HEK293 (cell line): ENCODE data around the gene PCNX3.

Experiments
- CTCF ChIA-PET: fragments of 350-600 bp; formaldehyde crosslinking; extraction: SDS; loops from one replicate; lab custom pipeline; 2021; ENCODE audit warnings: antibody characterized with exemption; lab: Yijun Ruan, JAX
- POLR2A ChIA-PET: fragments of 300-600 bp; formaldehyde crosslinking; extraction: SDS; loops from one replicate; lab custom pipeline; 2020; ENCODE audit warnings: antibody characterized with exemption, inconsistent platforms; lab: Yijun Ruan, JAX
- H3K27ac ChIP-seq: fragments of 200-500 bp; sonication (Bioruptor generic); 2 replicates; pipeline ENCODE4 v1.5.1; 2014; ENCODE audit warnings: low read depth, low read length, control low read depth, inconsistent platforms; ENCODE audit errors: extremely low read depth
- H3K36me3 ChIP-seq, 2 experiments: fragments of 200-500 bp in 1 of 2; sonication (Bioruptor generic) in 1 of 2; 1 replicate in 1 of 2; 2 replicates in 1 of 2; pipeline ENCODE4 v1.5.1; 2014 to 2017; ENCODE audit warnings: inconsistent platforms in 2 of 2, low read length in 2 of 2; ENCODE audit not compliant: control insufficient read depth in 2 of 2, insufficient read depth in 1 of 2
- H3K4me1 ChIP-seq: fragments of 200-500 bp; sonication (Bioruptor generic); 2 replicates; pipeline ENCODE4 v1.5.1; 2014; ENCODE audit warnings: mild to moderate bottlenecking, low read length, inconsistent platforms; ENCODE audit not compliant: control insufficient read depth, insufficient read depth
- H3K4me3 ChIP-seq: 2 replicates; pipeline ENCODE4 v1.5.1; 2011; ENCODE audit warnings: low read depth, mild to moderate bottlenecking, control low read depth, low read length, moderate library complexity
- H3K9me3 ChIP-seq: fragments of 200-500 bp; sonication (Bioruptor generic); 2 replicates; pipeline ENCODE4 v1.5.1; 2014; ENCODE audit warnings: low read depth, low read length, inconsistent platforms; ENCODE audit not compliant: control insufficient read depth, insufficient read depth
- IKZF3 ChIP-seq: fragments of 450-650 bp; IDR thresholded peaks from 2 replicates; pipeline ENCODE4 v1.5.0; 2018; ENCODE audit warnings: missing biosample characterization, mild to moderate bottlenecking, missing genetic modification characterization, moderate library complexity
- KLF1 ChIP-seq: fragments of 450-650 bp; formaldehyde crosslinking; IDR thresholded peaks from 2 replicates; pipeline ENCODE4 v1.5.1; 2016; ENCODE audit warnings: missing biosample characterization, missing genetic modification characterization
- KLF16 ChIP-seq: fragments of 450-650 bp; formaldehyde crosslinking; IDR thresholded peaks from 2 replicates; pipeline ENCODE4 v1.5.1; 2017; ENCODE audit warnings: missing biosample characterization, missing genetic modification characterization
- SCRT2 ChIP-seq: fragments of 450-650 bp; formaldehyde crosslinking; IDR thresholded peaks from 2 replicates; pipeline ENCODE4 v1.5.1; 2016; ENCODE audit warnings: missing biosample characterization, missing genetic modification characterization
- TCF7L2 ChIP-seq: IDR thresholded peaks from 2 replicates; pipeline ENCODE4 v1.6.1; 2011; ENCODE audit warnings: low read depth, mild to moderate bottlenecking, inconsistent platforms, low read length, moderate library complexity, borderline replicate concordance
- WT1 ChIP-seq: fragments of 450-650 bp; formaldehyde crosslinking; IDR thresholded peaks from 2 replicates; pipeline ENCODE4 v1.5.1; 2016; ENCODE audit warnings: missing biosample characterization, missing genetic modification characterization
- ZBTB17 ChIP-seq: fragments of 450-650 bp; formaldehyde crosslinking; IDR thresholded peaks from 2 replicates; pipeline ENCODE4 v1.5.1; 2016; ENCODE audit warnings: missing biosample characterization, missing genetic modification characterization
- ZFP69B ChIP-seq: fragments of 450-650 bp; formaldehyde crosslinking; IDR thresholded peaks from 2 replicates; pipeline ENCODE4 v1.5.1; 2016; ENCODE audit warnings: missing biosample characterization, missing genetic modification characterization
- ZNF138 ChIP-seq: fragments of 450-650 bp; formaldehyde crosslinking; IDR thresholded peaks from 2 replicates; pipeline ENCODE4 v1.5.1; 2016; ENCODE audit warnings: missing biosample characterization, missing genetic modification characterization, borderline replicate concordance
- ZNF140 ChIP-seq: fragments of 450-650 bp; formaldehyde crosslinking; IDR thresholded peaks from 2 replicates; pipeline ENCODE4 v1.5.1; 2016; ENCODE audit warnings: missing biosample characterization, missing genetic modification characterization
- ZNF16 ChIP-seq: fragments of 450-650 bp; formaldehyde crosslinking; IDR thresholded peaks from 2 replicates; pipeline ENCODE4 v1.5.1; 2016; ENCODE audit warnings: low read depth, missing biosample characterization, missing genetic modification characterization
- ZNF292 ChIP-seq: fragments of 450-650 bp; formaldehyde crosslinking; IDR thresholded peaks from 2 replicates; pipeline ENCODE4 v1.5.1; 2016; ENCODE audit warnings: low read depth, missing biosample characterization, missing genetic modification characterization, borderline replicate concordance
- ZNF324 ChIP-seq: fragments of 450-650 bp; formaldehyde crosslinking; IDR thresholded peaks from 2 replicates; pipeline ENCODE4 v1.5.1; 2016; ENCODE audit warnings: missing biosample characterization, missing genetic modification characterization
- ZNF433 ChIP-seq: fragments of 450-650 bp; formaldehyde crosslinking; IDR thresholded peaks from 2 replicates; pipeline ENCODE4 v1.5.1; 2016; ENCODE audit warnings: missing biosample characterization, missing genetic modification characterization, low read depth
- ZNF585B ChIP-seq: fragments of 450-650 bp; formaldehyde crosslinking; IDR thresholded peaks from 2 replicates; pipeline ENCODE4 v1.5.1; 2016; ENCODE audit warnings: missing biosample characterization, missing genetic modification characterization
- ZNF660 ChIP-seq: fragments of 450-650 bp; IDR thresholded peaks from 2 replicates; pipeline ENCODE4 v1.5.1; 2018; ENCODE audit warnings: missing biosample characterization, mild to moderate bottlenecking, missing genetic modification characterization
- ZNF785 ChIP-seq: fragments of 450-650 bp; formaldehyde crosslinking; IDR thresholded peaks from 2 replicates; pipeline ENCODE4 v1.5.1; 2016; ENCODE audit warnings: missing biosample characterization, missing genetic modification characterization
- TF ChIP-seq, protein P1 (sequence below): fragments of 450-650 bp; formaldehyde crosslinking; IDR thresholded peaks from 2 replicates; pipeline ENCODE4 v1.5.1; 2016; ENCODE audit warnings: missing biosample characterization, missing genetic modification characterization
- TF ChIP-seq, protein P2 (sequence below): fragments of 450-650 bp; formaldehyde crosslinking; IDR thresholded peaks from 2 replicates; pipeline ENCODE4 v1.5.1; 2016; ENCODE audit warnings: missing biosample characterization, missing genetic modification characterization
- TF ChIP-seq, protein P3 (sequence below): fragments of 450-650 bp; formaldehyde crosslinking; IDR thresholded peaks from 2 replicates; pipeline ENCODE4 v1.5.1; 2016; ENCODE audit warnings: missing biosample characterization, missing genetic modification characterization
- TF ChIP-seq, protein P4 (sequence below): fragments of 450-650 bp; formaldehyde crosslinking; IDR thresholded peaks from 2 replicates; pipeline ENCODE4 v1.5.1; 2017; ENCODE audit warnings: missing biosample characterization, missing genetic modification characterization
- TF ChIP-seq, protein P5 (sequence below): fragments of 450-650 bp; formaldehyde crosslinking; IDR thresholded peaks from 2 replicates; pipeline ENCODE4 v1.5.1; 2016; ENCODE audit warnings: missing biosample characterization, missing genetic modification characterization
- TF ChIP-seq, protein P6 (sequence below): fragments of 450-650 bp; IDR thresholded peaks from 2 replicates; pipeline ENCODE4 v1.5.1; 2018; ENCODE audit warnings: missing biosample characterization, missing genetic modification characterization

The PCNX3 gene

DNA sequence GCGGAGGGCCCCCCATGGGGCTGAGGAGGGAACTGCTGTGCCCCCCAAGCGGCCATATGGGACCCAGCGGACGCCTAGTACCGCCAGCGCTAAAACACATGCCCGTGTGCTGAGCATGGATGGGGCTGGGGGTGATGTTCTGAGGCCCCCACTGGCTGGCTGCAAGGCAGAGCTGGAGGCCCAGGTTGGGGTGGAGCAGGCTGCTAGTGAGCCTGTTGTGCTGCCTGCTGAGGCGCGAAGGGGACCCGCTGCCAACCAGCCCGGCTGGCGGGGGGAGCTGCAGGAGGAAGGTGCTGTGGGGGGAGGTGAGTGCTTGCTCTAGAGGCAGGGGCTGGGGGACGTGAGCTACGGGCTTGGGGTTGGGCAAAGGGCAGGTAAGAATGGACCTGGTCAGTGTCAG is 3.2 kb downstream of the PCNX3 start:
- no peaks in the 10 kb centered on the region for H3K4me1 ChIP-seq
- no peak for TF ChIP-seq ZNF433 (tag by site-specific recombination)
- TF ChIP-seq, protein P1, sequence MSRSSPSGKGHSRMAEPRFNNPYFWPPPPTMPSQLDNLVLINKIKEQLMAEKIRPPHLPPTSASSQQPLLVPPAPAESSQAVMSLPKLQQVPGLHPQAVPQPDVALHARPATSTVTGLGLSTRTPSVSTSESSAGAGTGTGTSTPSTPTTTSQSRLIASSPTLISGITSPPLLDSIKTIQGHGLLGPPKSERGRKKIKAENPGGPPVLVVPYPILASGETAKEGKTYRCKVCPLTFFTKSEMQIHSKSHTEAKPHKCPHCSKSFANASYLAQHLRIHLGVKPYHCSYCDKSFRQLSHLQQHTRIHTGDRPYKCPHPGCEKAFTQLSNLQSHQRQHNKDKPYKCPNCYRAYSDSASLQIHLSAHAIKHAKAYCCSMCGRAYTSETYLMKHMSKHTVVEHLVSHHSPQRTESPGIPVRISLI (tag by site-specific recombination), result no peak
- TF ChIP-seq TCF7L2, result no peak
- TF ChIP-seq ZNF785 (tag by site-specific recombination), result no peak
- TF ChIP-seq ZNF138, result no peak
- TF ChIP-seq, protein P2, sequence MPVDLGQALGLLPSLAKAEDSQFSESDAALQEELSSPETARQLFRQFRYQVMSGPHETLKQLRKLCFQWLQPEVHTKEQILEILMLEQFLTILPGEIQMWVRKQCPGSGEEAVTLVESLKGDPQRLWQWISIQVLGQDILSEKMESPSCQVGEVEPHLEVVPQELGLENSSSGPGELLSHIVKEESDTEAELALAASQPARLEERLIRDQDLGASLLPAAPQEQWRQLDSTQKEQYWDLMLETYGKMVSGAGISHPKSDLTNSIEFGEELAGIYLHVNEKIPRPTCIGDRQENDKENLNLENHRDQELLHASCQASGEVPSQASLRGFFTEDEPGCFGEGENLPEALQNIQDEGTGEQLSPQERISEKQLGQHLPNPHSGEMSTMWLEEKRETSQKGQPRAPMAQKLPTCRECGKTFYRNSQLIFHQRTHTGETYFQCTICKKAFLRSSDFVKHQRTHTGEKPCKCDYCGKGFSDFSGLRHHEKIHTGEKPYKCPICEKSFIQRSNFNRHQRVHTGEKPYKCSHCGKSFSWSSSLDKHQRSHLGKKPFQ (tag by site-specific recombination), result no peak
- no peak for TF ChIP-seq KLF1
- no peak for TF ChIP-seq ZBTB17
- no peak for TF ChIP-seq ZNF292 (tag by site-specific recombination)
- no peak for TF ChIP-seq SCRT2
- no peak for TF ChIP-seq WT1 (tag by site-specific recombination)
- no peak for TF ChIP-seq KLF16
- TF ChIP-seq ZNF585B (tag by site-specific recombination), result no peak
- TF ChIP-seq ZNF660 (tag by site-specific recombination), result no peak
- TF ChIP-seq ZNF16 (tag by site-specific recombination), result no peak
- no peak overlapping the region for H3K27ac ChIP-seq
- no peak overlapping the region for H3K4me3 ChIP-seq
- peaks cover 0 to 68% of the 10 kb centered on the region in 2 experiments; a peak in 1 of 3 replicates for H3K36me3 ChIP-seq
- ChIA-PET POLR2A (interaction anchor here (0.9 to 1.5 kb wide), 3 partner anchors 13 to 36 kb away, joined by 3 read pairs; no protein-coding TSS in a partner anchor), CTCF (no interaction called here)
- H3K9me3 ChIP-seq, result no peaks in the 10 kb centered on the region

DNA sequence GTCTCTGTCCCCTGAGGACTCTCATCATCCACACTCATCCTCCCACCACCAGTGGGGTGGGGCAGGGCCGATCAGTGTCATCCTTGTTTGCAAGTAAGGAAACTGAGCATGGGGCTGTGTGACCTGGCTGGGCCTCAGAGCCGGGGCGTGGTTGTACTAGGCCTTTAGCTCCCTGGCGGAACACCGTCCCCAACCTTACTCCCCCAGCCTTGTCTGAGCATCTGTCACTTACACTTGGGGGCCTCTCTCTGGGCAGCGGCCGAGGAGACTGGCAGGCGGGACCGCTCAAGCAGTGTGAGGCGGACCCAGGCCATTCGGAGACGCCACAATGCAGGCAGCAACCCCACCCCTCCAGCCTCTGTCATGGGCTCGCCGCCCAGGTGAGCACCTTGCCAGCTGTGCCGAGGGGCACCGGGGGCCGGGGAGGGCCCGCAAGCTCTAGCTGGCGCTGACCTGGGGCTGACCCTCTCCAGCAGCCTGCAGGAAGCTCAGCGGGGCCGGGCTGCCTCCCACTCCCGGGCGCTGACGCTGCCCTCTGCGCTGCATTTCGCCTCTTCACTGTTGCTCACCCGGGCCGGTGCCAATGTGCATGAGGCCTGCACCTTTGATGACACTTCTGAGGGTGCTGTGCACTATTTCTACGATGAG is 3.8 kb downstream of the PCNX3 start:
- TF ChIP-seq, protein P3, sequence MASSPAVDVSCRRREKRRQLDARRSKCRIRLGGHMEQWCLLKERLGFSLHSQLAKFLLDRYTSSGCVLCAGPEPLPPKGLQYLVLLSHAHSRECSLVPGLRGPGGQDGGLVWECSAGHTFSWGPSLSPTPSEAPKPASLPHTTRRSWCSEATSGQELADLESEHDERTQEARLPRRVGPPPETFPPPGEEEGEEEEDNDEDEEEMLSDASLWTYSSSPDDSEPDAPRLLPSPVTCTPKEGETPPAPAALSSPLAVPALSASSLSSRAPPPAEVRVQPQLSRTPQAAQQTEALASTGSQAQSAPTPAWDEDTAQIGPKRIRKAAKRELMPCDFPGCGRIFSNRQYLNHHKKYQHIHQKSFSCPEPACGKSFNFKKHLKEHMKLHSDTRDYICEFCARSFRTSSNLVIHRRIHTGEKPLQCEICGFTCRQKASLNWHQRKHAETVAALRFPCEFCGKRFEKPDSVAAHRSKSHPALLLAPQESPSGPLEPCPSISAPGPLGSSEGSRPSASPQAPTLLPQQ (tag by site-specific recombination), result no peak
- TF ChIP-seq ZFP69B (tag by site-specific recombination) (no peak), IKZF3 (tag by site-specific recombination) (no peak), ZNF324 (tag by site-specific recombination) (no peak), ZNF140 (tag by site-specific recombination) (no peak)
- TF ChIP-seq, protein P4, sequence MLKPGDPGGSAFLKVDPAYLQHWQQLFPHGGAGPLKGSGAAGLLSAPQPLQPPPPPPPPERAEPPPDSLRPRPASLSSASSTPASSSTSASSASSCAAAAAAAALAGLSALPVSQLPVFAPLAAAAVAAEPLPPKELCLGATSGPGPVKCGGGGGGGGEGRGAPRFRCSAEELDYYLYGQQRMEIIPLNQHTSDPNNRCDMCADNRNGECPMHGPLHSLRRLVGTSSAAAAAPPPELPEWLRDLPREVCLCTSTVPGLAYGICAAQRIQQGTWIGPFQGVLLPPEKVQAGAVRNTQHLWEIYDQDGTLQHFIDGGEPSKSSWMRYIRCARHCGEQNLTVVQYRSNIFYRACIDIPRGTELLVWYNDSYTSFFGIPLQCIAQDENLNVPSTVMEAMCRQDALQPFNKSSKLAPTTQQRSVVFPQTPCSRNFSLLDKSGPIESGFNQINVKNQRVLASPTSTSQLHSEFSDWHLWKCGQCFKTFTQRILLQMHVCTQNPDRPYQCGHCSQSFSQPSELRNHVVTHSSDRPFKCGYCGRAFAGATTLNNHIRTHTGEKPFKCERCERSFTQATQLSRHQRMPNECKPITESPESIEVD (tag by site-specific recombination), result no peak
- TF ChIP-seq, protein P5, sequence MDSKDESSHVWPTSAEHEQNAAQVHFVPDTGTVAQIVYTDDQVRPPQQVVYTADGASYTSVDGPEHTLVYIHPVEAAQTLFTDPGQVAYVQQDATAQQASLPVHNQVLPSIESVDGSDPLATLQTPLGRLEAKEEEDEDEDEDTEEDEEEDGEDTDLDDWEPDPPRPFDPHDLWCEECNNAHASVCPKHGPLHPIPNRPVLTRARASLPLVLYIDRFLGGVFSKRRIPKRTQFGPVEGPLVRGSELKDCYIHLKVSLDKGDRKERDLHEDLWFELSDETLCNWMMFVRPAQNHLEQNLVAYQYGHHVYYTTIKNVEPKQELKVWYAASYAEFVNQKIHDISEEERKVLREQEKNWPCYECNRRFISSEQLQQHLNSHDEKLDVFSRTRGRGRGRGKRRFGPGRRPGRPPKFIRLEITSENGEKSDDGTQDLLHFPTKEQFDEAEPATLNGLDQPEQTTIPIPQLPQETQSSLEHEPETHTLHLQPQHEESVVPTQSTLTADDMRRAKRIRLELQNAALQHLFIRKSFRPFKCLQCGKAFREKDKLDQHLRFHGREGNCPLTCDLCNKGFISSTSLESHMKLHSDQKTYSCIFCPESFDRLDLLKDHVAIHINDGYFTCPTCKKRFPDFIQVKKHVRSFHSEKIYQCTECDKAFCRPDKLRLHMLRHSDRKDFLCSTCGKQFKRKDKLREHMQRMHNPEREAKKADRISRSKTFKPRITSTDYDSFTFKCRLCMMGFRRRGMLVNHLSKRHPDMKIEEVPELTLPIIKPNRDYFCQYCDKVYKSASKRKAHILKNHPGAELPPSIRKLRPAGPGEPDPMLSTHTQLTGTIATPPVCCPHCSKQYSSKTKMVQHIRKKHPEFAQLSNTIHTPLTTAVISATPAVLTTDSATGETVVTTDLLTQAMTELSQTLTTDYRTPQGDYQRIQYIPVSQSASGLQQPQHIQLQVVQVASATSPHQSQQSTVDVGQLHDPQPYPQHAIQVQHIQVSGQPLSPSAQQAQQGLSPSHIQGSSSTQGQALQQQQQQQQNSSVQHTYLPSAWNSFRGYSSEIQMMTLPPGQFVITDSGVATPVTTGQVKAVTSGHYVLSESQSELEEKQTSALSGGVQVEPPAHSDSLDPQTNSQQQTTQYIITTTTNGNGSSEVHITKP, result no peak
- TF ChIP-seq, protein P6, sequence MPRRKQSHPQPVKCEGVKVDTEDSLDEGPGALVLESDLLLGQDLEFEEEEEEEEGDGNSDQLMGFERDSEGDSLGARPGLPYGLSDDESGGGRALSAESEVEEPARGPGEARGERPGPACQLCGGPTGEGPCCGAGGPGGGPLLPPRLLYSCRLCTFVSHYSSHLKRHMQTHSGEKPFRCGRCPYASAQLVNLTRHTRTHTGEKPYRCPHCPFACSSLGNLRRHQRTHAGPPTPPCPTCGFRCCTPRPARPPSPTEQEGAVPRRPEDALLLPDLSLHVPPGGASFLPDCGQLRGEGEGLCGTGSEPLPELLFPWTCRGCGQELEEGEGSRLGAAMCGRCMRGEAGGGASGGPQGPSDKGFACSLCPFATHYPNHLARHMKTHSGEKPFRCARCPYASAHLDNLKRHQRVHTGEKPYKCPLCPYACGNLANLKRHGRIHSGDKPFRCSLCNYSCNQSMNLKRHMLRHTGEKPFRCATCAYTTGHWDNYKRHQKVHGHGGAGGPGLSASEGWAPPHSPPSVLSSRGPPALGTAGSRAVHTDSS (tag by site-specific recombination), result no peak
- TF ChIP-seq, all 188 proteins: peak for 0
- POLR2A ChIA-PET, result interaction anchor here (1.5 kb wide), 1 partner anchor 35 kb away, joined by 3 read pairs; no protein-coding TSS in a partner anchor
- Histone ChIP-seq H3K27ac (no peak overlapping the region), H3K36me3 (peaks cover 0 to 75% of the 10 kb centered on the region in 2 experiments; a peak in 1 of 3 replicates), H3K4me1 (no peaks in the 10 kb centered on the region), H3K9me3 (no peaks in the 10 kb centered on the region), H3K4me3 (no peak overlapping the region)
- CTCF ChIA-PET, result interaction anchor here (0.6 kb wide), 1 partner anchor 79 kb away, joined by 3 read pairs; no protein-coding TSS in a partner anchor
